Left lung (tissue), 10 donors: Measurements from ENCODE around the gene EVA1C. TPM values are rescaled to one million over a fixed set of nuclear protein-coding genes. Genes with fewer than 3 reads are reported as not detected.
A peak's percentile ranks its signal among the peaks of the same experiment; 100 is the strongest.
"Not testable (repeated sequence)": the region's sequence is repeated elsewhere in the genome, so short reads cannot be mapped to it uniquely, and the experiment has no call there.

Experiments used
- ATAC-seq: fragments of 200-7000 bp; cut with Tn5 transposase; one replicate; pipeline ENCODE4 v1.9.1; 2020; ENCODE audit warnings: moderate library complexity
- DNase-seq, 4 donors: peaks; one replicate each; pipeline ENCODE4 v3.0.0-alpha.2; 2013 to 2020
- H3K27ac ChIP-seq, 2 donors: fragments of 200-600 bp; sonication (generic) in 1 of 2; one replicate each; pipeline versions ENCODE4 v1.5.0 to v1.8.0; 2020 to 2021
- H3K27me3 ChIP-seq, 2 donors: fragments of 200-600 bp; sonication (generic) in 1 of 2; one replicate each; pipeline versions ENCODE4 v1.5.0 to v1.8.0; 2020 to 2021
- H3K36me3 ChIP-seq, 2 donors: fragments of 200-600 bp; sonication (generic) in 1 of 2; one replicate each; pipeline versions ENCODE4 v1.5.0 to v1.8.0; 2020 to 2021
- H3K4me1 ChIP-seq, 2 donors: fragments of 200-600 bp; one replicate each; pipeline ENCODE4 v1.8.0; 2021
- H3K4me3 ChIP-seq, 2 donors: fragments of 200-600 bp; sonication (generic) in 1 of 2; one replicate each; pipeline versions ENCODE4 v1.5.0 to v1.8.0; 2020 to 2021; ENCODE audit warnings: mild to moderate bottlenecking in 1 of 2
- H3K9me3 ChIP-seq, 2 donors: fragments of 200-600 bp; sonication (generic) in 1 of 2; one replicate each; pipeline versions ENCODE4 v1.5.0 to v1.8.0; 2020 to 2021
- intact Hi-C, 2 donors: fragments of 100-400 bp; cut with DNase I; formaldehyde crosslinking; loops; one replicate each; pipeline versions ENCODE4 v1.11.2 to v1.14.2; 2022
- polyA plus RNA-seq, 6 donors: library from polyadenylated mRNA; unstranded; fragments of 120-200 nt; gene quantifications; one replicate each; pipeline ENCODE4 v1.2.1, GENCODE V29; 2013; ENCODE audit not compliant: insufficient read length in 6 of 6
- total RNA-seq, 2 donors: library from RNA; stranded (reverse); fragmentation: NEBNext Ultra II Directional; extraction: Animal tissue kit (Norgen Biotek cat#: 25700); gene quantifications; one replicate each; pipeline ENCODE4 v1.2.1, GENCODE V29; 2021
- TF ChIP-seq, protein P1 (sequence below), 2 donors: fragments of 200-600 bp; sonication (generic) in 1 of 2; IDR thresholded peaks; one replicate each; pipeline versions ENCODE4 v1.5.0 to v1.8.0; 2021; ENCODE audit warnings: antibody characterized with exemption in 2 of 2
- donor health status: DM: no; HTN: yes; CAD: no.
- donor health status: DM: no; HTN: no; CAD: no.

The EVA1C gene
- total and polyA plus RNA-seq, 8 donors: 2.9 to 29.8 (median 4.3) TPM

- Histone ChIP-seq H3K4me1 (no peaks in the 10 kb centered on the region), H3K9me3 (peaks cover 0 to 7% of the 10 kb centered on the region in 2 donors), H3K4me3 (no peak overlapping the region), H3K36me3 (peaks cover 0 to 4% of the 10 kb centered on the region in 2 donors), H3K27ac (no peak overlapping the region), H3K27me3 (no peaks in the 10 kb centered on the region)
- ATAC-seq (no peak), DNase-seq (no peak)
- TF ChIP-seq, protein P1, sequence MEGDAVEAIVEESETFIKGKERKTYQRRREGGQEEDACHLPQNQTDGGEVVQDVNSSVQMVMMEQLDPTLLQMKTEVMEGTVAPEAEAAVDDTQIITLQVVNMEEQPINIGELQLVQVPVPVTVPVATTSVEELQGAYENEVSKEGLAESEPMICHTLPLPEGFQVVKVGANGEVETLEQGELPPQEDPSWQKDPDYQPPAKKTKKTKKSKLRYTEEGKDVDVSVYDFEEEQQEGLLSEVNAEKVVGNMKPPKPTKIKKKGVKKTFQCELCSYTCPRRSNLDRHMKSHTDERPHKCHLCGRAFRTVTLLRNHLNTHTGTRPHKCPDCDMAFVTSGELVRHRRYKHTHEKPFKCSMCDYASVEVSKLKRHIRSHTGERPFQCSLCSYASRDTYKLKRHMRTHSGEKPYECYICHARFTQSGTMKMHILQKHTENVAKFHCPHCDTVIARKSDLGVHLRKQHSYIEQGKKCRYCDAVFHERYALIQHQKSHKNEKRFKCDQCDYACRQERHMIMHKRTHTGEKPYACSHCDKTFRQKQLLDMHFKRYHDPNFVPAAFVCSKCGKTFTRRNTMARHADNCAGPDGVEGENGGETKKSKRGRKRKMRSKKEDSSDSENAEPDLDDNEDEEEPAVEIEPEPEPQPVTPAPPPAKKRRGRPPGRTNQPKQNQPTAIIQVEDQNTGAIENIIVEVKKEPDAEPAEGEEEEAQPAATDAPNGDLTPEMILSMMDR (IDR thresholded peaks at IDR 0.05): no peak
- intact Hi-C loops: no loop called here
Measured at GRCh38 chr21:32445101-32445500, 32.6 kb downstream of the EVA1C start.

DNA sequence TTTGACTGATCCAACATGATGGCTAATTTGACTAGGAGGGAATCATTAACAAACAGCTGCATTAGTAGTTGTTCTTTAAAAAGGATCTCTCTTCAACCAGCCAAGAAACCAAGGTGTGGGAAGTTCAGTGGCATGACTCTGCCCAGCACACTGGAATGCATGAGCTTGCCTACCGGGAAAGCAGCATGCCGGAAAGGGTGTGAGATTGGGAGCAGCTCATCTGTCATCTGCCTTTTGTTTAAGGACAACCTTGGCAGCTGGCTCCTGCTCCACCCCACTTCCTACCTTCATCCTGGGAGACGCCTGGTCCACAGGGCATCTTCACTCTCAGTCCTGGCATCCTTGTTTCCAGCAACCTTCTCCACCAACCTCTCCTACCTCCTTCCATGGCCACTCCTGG lies 33.9 kb downstream of the EVA1C start:
- DNase-seq, H3K4me3 ChIP-seq, H3K9me3 ChIP-seq, ATAC-seq, H3K27me3 ChIP-seq, H3K36me3 ChIP-seq, intact Hi-C loops, H3K4me1 ChIP-seq, H3K27ac ChIP-seq: not testable (repeated sequence)

- intact Hi-C loops: no loop called here
- TF ChIP-seq, protein P1 (IDR thresholded peaks at IDR 0.05): no peak
- Histone ChIP-seq H3K9me3 (peaks cover 0 to 7% of the 10 kb centered on the region in 2 donors), H3K4me1 (peaks cover 4 to 15% of the 10 kb centered on the region in 2 donors), H3K36me3 (peaks cover 0 to 4% of the 10 kb centered on the region in 2 donors), H3K27ac (no peak overlapping the region), H3K27me3 (no peaks in the 10 kb centered on the region), H3K4me3 (no peak overlapping the region)
- DNase-seq (no peak), ATAC-seq (no peak)
Measured at GRCh38 chr21:32447224-32447623, 34.7 kb downstream of the EVA1C start.

DNA sequence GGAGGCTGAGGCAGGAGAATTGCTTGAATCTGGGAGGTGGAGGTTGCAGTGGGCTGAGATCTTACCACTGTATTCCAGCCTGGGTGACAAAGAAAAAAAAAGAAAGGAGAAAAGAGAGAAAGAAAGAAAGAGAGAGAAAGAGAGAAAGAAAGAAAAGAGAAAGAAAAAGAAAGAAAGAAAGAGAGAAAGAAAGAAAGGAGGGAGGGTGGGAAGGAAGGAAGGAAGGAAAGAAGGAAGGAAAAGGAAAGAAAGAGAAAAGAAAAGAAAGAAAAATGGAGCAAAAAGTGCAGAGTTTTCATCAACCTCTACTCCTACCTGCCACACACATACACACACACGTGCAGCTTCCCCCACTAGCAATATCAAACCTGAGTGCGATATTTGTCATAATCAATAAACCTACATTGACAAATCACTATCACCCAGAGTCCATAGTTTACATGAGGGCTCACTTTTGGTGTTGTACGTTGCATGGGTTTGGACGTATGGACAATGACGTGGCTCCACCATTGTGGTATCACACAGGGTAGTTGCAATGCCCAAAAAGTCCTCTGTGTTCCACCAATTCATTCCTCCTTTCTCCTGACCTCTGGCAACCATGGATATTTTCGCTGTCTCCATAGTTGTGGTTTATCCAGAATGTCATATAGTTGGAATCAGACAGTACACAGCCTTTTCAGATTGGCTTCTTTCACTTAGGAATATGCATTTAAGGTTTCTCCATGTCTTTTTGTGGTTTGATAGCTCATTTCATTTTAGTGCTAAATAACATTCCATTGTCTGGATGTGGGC lies 36.5 kb downstream of the EVA1C start:
- Histone ChIP-seq H3K27ac (peak overlapping the region in 1 of 2 donors; percentile 19), H3K27me3 (no peaks in the 10 kb centered on the region), H3K36me3 (peaks cover 0 to 4% of the 10 kb centered on the region in 2 donors), H3K9me3 (no peaks in the 10 kb centered on the region), H3K4me3 (no peak overlapping the region), H3K4me1 (peaks cover 4 to 17% of the 10 kb centered on the region in 2 donors)
- intact Hi-C loops: no loop called here
- no peak for DNase-seq
- ATAC-seq: no peak
- TF ChIP-seq, protein P1 (IDR thresholded peaks at IDR 0.05): no peak

- intact Hi-C loops, H3K4me3 ChIP-seq, H3K27me3 ChIP-seq, H3K36me3 ChIP-seq, H3K9me3 ChIP-seq: not testable (repeated sequence)
- ATAC-seq (peak; percentile 85), DNase-seq (peak in 3 of 4 donors; percentile 24 to 84 (median 83))
- H3K27ac ChIP-seq: peak overlapping the region; percentile 75 to 80
- peaks cover 4 to 21% of the 10 kb centered on the region in 2 donors for H3K4me1 ChIP-seq
Measured at GRCh38 chr21:32450881-32451701, 38.6 kb downstream of the EVA1C start.

DNA sequence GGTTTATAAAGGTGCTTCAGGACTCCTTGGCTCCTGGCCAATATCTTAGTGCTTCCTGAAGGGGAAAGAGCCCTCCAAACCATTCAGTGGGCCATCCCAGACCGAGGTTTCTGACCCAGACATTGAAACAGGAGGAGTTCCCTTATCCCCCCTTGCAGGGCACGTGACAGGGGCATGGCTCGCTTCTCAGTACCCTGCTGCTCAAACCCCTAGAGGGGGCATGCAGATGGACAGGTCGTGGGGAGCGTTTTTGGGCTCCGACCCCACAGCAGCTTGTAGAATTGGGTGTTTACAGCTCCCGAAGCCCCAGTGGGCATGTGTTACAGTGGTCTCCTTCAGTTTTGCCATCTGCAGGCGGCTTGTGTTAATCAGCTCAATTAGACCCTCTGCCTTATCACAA lies 39.7 kb downstream of the EVA1C start:
- intact Hi-C loops, H3K27me3 ChIP-seq, H3K36me3 ChIP-seq, ATAC-seq, H3K4me3 ChIP-seq, DNase-seq, H3K9me3 ChIP-seq: not testable (repeated sequence)
- peak overlapping the region in 1 of 2 donors; percentile 75 for H3K27ac ChIP-seq
- peaks cover 8 to 30% of the 10 kb centered on the region in 2 donors for H3K4me1 ChIP-seq
